SK-N-SH (cell line): ENCODE results near the gene ENO1. TPM values are rescaled to one million over a fixed set of nuclear protein-coding genes. Genes with fewer than 3 reads are reported as not detected.

Source experiments
- CTCF ChIA-PET: fragments of 300-600, 350-600 bp; formaldehyde crosslinking; extraction: SDS; loops from one replicate; lab custom pipeline; 2021; lab: Yijun Ruan, JAX
- POLR2A ChIA-PET: fragments of 350-600 bp; sonication (Branson Sonifier 250); formaldehyde crosslinking; extraction: SDS; loops from one replicate; lab custom pipeline; 2020; ENCODE audit warnings: antibody characterized with exemption, inconsistent platforms; lab: Yijun Ruan, JAX
- DNase-seq: peaks from one replicate; pipeline ENCODE4 v3.0.0; 2012
- H2AFZ ChIP-seq: fragments of 200-600 bp; sonication (generic); 2 replicates; pipeline ENCODE4 v1.8.1; 2016; ENCODE audit warnings: antibody characterized with exemption, mild to moderate bottlenecking, low read depth
- H3F3A ChIP-seq: fragments of 200-600 bp; sonication (generic); replicated peaks from 2 replicates; pipeline ENCODE3; 2016; ENCODE audit warnings: antibody characterized with exemption, mild to moderate bottlenecking; ENCODE audit not compliant: insufficient read depth
- H3K27ac ChIP-seq, 2 experiments: fragments of 200-500 bp in 1 of 2; fragments of 200-600 bp in 1 of 2; sonication (Bioruptor generic) in 1 of 2; sonication (generic), shearing (Covaris generic) in 1 of 2; 2 replicates each; pipeline versions ENCODE4 v1.5.1 to v1.6.1; 2014 to 2016; ENCODE audit warnings: low read depth in 2 of 2, inconsistent platforms in 1 of 2, low read length in 1 of 2, mild to moderate bottlenecking in 1 of 2, mixed read lengths in 1 of 2
- H3K27me3 ChIP-seq: fragments of 200-600 bp; sonication (generic), shearing (Covaris generic); 2 replicates; pipeline ENCODE4 v1.6.1; 2016; ENCODE audit warnings: mixed run types; ENCODE audit not compliant: insufficient read depth
- H3K36me3 ChIP-seq, 2 experiments: fragments of 200-500 bp in 1 of 2; fragments of 200-600 bp in 1 of 2; sonication (Bioruptor generic) in 1 of 2; sonication (generic) in 1 of 2; replicated peaks in 1 of 2; 2 replicates each; pipeline versions ENCODE3 to v1.5.1; 2014 to 2016; ENCODE audit warnings: low read length in 1 of 2, mild to moderate bottlenecking in 1 of 2; ENCODE audit not compliant: insufficient read depth in 2 of 2, control insufficient read depth in 1 of 2
- H3K4me1 ChIP-seq, 2 experiments: fragments of 200-500 bp in 1 of 2; fragments of 200-600 bp in 1 of 2; sonication (Bioruptor generic) in 1 of 2; sonication (generic), shearing (Covaris generic) in 1 of 2; 2 replicates each; pipeline versions ENCODE4 v1.5.1 to v1.6.1; 2014 to 2016; ENCODE audit warnings: low read depth in 1 of 2, low read length in 1 of 2, mixed run types in 1 of 2; ENCODE audit not compliant: insufficient read depth in 2 of 2, control insufficient read depth in 1 of 2
- H3K4me2 ChIP-seq: fragments of 200-600 bp; sonication (generic), shearing (Covaris generic); 2 replicates; pipeline ENCODE4 v1.6.1; 2017; ENCODE audit warnings: mixed run types
- H3K4me3 ChIP-seq, 2 experiments: fragments of 200-500 bp in 1 of 2; fragments of 200-600 bp in 1 of 2; sonication (Bioruptor generic) in 1 of 2; sonication (generic), shearing (Covaris generic) in 1 of 2; 2 replicates each; pipeline versions ENCODE4 v1.5.1 to v1.8.1; 2014 to 2016; ENCODE audit warnings: low read depth in 2 of 2, inconsistent platforms in 1 of 2, low read length in 1 of 2, mild to moderate bottlenecking in 1 of 2, mixed read lengths in 1 of 2, moderate library complexity in 1 of 2
- H3K79me2 ChIP-seq: fragments of 200-600 bp; sonication (generic); 2 replicates; pipeline ENCODE4 v1.8.1; 2017; ENCODE audit warnings: mild to moderate bottlenecking; ENCODE audit not compliant: insufficient read depth
- H3K9ac ChIP-seq: fragments of 200-600 bp; sonication (generic); 2 replicates; pipeline ENCODE4 v1.6.1; 2017; ENCODE audit warnings: mixed run types
- H3K9me2 ChIP-seq: fragments of 200-600 bp; sonication (generic); 2 replicates; pipeline ENCODE4 v1.6.1; 2017; ENCODE audit warnings: mixed run types
- H3K9me3 ChIP-seq: fragments of 200-600 bp; sonication (generic); 2 replicates; pipeline ENCODE4 v1.6.1; 2017; ENCODE audit warnings: mixed run types, mild to moderate bottlenecking, moderate library complexity
- H4K20me1 ChIP-seq: fragments of 200-600 bp; sonication (generic); 2 replicates; pipeline ENCODE4 v1.6.1; 2017; ENCODE audit warnings: mild to moderate bottlenecking, mixed run types; ENCODE audit not compliant: insufficient read depth
- CHD2 ChIP-seq: fragments of 150-350 bp; IDR thresholded peaks from 2 replicates; pipeline ENCODE4 v1.6.1; 2018; ENCODE audit warnings: low read length; ENCODE audit not compliant: partially characterized antibody
- ELF1 ChIP-seq: IDR thresholded peaks from 2 replicates; pipeline ENCODE4 v1.4.0; 2012
- FOSL2 ChIP-seq: IDR thresholded peaks from 2 replicates; pipeline ENCODE4 v1.4.0; 2012; ENCODE audit warnings: low read depth, mild to moderate bottlenecking, moderate library complexity, borderline replicate concordance
- FOXM1 ChIP-seq: IDR thresholded peaks from 2 replicates; pipeline ENCODE4 v1.4.0; 2012; ENCODE audit warnings: low read depth, mild to moderate bottlenecking
- JUND ChIP-seq: IDR thresholded peaks from 2 replicates; pipeline ENCODE4 v1.4.0; 2012
- MEF2A ChIP-seq: IDR thresholded peaks from 2 replicates; pipeline ENCODE4 v1.4.0; 2012; ENCODE audit warnings: low read depth, borderline replicate concordance
- MXI1 ChIP-seq: IDR thresholded peaks from 2 replicates; pipeline ENCODE4 v1.6.1; 2012; ENCODE audit warnings: mild to moderate bottlenecking, low read depth, low read length, improper control_type of control experiment
- NRF1 ChIP-seq: IDR thresholded peaks from 2 replicates; pipeline ENCODE4 v1.6.1; 2012; ENCODE audit warnings: low read depth, mild to moderate bottlenecking, low read length
- RAD21 ChIP-seq: IDR thresholded peaks from 2 replicates; pipeline ENCODE4 v1.6.1; 2012; ENCODE audit warnings: mild to moderate bottlenecking, low read length
- RCOR1 ChIP-seq: fragments of 150-350 bp; IDR thresholded peaks from 2 replicates; pipeline ENCODE4 v1.6.1; 2017; ENCODE audit warnings: antibody characterized with exemption, low read length
- RFX5 ChIP-seq: IDR thresholded peaks from 2 replicates; pipeline ENCODE4 v1.6.1; 2012; ENCODE audit warnings: mild to moderate bottlenecking, improper control_type of control experiment, low read length
- WGBS: methylation state at CpG from one replicate; pipeline ENCODE4 v1.1.6; 2017; ENCODE audit warnings: low lambda C conversion rate; 5-methylcytosine and 5-hydroxymethylcytosine counted together
- polyA plus RNA-seq, 3 experiments: library from polyadenylated mRNA; depleted of rRNA; stranded (reverse); fragments of >200 nt; gene quantifications; 2 replicates each; pipeline ENCODE4 v1.2.3, GENCODE V29; 2012
- TF ChIP-seq, protein P1 (sequence below): fragments of 200-600 bp; sonication (generic); IDR thresholded peaks from 2 replicates; pipeline ENCODE4 v1.6.1; 2017; ENCODE audit warnings: antibody characterized with exemption, mild to moderate bottlenecking, moderate library complexity
- TF ChIP-seq, protein P2 (sequence below): IDR thresholded peaks from 2 replicates; pipeline ENCODE4 v1.4.0; 2012; ENCODE audit warnings: low read depth, borderline replicate concordance
- TF ChIP-seq, protein P3 (sequence below): IDR thresholded peaks from 2 replicates; pipeline ENCODE4 v1.4.0; 2012; ENCODE audit warnings: low read depth, borderline replicate concordance

The ENO1 gene
- polyA plus RNA-seq, 1 of the 3 experiments (the other 2 are of a cell fraction) = 1,599 TPM

GRCh38 chr1:8866792-8867415, 11.6 kb downstream of the ENO1 start:
- ChIA-PET CTCF (interaction anchor here (0.6 to 10.9 kb wide), 4 partner anchors 16 to 244 kb away, joined by 3 to 107 read pairs (median 5); no protein-coding TSS in a partner anchor), POLR2A (interaction anchor here (0.6 to 3.0 kb wide), 4 partner anchors 11 to 1755 kb away, joined by 3 to 18 read pairs (median 4); partner anchors contain the start of gene ENO1)
- H3F3A ChIP-seq = peaks cover 89% of the 10 kb centered on the region
- H3K79me2 ChIP-seq = peaks cover 74% of the 10 kb centered on the region
- H3K9me3 ChIP-seq = no peaks in the 10 kb centered on the region
- peaks cover 96% of the 10 kb centered on the region for H4K20me1 ChIP-seq
- peak overlapping the region in 1 of 2 experiments; percentile 50; a peak in 2 of 4 replicates for H3K27ac ChIP-seq
- H3K4me1 ChIP-seq = peaks cover 5 to 22% of the 10 kb centered on the region in 2 experiments; a peak in 3 of 4 replicates
- H3K4me3 ChIP-seq = no peak overlapping the region
- H3K36me3 ChIP-seq = peaks cover 83 to 86% of the 10 kb centered on the region in 2 experiments
- H2AFZ ChIP-seq = no peak overlapping the region
- H3K4me2 ChIP-seq = no peak overlapping the region
- DNase-seq = no peak
- H3K27me3 ChIP-seq = no peaks in the 10 kb centered on the region
- H3K9me2 ChIP-seq = no peaks in the 10 kb centered on the region
- WGBS = 89% methylated on average over 7 of the region's 11 CpGs
- no peak overlapping the region for H3K9ac ChIP-seq
- TF ChIP-seq MEF2A (no peak), ELF1 (no peak), FOXM1 (no peak), RCOR1 (no peak), CHD2 (no peak), MXI1 (no peak), RAD21 (no peak), JUND (no peak), RFX5 (no peak), NRF1 (no peak), FOSL2 (no peak)
- TF ChIP-seq, protein P1, sequence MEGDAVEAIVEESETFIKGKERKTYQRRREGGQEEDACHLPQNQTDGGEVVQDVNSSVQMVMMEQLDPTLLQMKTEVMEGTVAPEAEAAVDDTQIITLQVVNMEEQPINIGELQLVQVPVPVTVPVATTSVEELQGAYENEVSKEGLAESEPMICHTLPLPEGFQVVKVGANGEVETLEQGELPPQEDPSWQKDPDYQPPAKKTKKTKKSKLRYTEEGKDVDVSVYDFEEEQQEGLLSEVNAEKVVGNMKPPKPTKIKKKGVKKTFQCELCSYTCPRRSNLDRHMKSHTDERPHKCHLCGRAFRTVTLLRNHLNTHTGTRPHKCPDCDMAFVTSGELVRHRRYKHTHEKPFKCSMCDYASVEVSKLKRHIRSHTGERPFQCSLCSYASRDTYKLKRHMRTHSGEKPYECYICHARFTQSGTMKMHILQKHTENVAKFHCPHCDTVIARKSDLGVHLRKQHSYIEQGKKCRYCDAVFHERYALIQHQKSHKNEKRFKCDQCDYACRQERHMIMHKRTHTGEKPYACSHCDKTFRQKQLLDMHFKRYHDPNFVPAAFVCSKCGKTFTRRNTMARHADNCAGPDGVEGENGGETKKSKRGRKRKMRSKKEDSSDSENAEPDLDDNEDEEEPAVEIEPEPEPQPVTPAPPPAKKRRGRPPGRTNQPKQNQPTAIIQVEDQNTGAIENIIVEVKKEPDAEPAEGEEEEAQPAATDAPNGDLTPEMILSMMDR = no peak
- TF ChIP-seq, protein P2, sequence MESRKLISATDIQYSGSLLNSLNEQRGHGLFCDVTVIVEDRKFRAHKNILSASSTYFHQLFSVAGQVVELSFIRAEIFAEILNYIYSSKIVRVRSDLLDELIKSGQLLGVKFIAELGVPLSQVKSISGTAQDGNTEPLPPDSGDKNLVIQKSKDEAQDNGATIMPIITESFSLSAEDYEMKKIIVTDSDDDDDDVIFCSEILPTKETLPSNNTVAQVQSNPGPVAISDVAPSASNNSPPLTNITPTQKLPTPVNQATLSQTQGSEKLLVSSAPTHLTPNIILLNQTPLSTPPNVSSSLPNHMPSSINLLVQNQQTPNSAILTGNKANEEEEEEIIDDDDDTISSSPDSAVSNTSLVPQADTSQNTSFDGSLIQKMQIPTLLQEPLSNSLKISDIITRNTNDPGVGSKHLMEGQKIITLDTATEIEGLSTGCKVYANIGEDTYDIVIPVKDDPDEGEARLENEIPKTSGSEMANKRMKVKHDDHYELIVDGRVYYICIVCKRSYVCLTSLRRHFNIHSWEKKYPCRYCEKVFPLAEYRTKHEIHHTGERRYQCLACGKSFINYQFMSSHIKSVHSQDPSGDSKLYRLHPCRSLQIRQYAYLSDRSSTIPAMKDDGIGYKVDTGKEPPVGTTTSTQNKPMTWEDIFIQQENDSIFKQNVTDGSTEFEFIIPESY = no peak
- TF ChIP-seq, protein P3, sequence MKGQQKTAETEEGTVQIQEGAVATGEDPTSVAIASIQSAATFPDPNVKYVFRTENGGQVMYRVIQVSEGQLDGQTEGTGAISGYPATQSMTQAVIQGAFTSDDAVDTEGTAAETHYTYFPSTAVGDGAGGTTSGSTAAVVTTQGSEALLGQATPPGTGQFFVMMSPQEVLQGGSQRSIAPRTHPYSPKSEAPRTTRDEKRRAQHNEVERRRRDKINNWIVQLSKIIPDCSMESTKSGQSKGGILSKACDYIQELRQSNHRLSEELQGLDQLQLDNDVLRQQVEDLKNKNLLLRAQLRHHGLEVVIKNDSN = no peak
